KG1 (cell line): ENCODE results near the gene GZF1.

Source experiments
- DNase-seq: peaks from one replicate; lab custom pipeline; 2025; lab: John Stamatoyannopoulos, UW

GZF1 gene

DNA sequence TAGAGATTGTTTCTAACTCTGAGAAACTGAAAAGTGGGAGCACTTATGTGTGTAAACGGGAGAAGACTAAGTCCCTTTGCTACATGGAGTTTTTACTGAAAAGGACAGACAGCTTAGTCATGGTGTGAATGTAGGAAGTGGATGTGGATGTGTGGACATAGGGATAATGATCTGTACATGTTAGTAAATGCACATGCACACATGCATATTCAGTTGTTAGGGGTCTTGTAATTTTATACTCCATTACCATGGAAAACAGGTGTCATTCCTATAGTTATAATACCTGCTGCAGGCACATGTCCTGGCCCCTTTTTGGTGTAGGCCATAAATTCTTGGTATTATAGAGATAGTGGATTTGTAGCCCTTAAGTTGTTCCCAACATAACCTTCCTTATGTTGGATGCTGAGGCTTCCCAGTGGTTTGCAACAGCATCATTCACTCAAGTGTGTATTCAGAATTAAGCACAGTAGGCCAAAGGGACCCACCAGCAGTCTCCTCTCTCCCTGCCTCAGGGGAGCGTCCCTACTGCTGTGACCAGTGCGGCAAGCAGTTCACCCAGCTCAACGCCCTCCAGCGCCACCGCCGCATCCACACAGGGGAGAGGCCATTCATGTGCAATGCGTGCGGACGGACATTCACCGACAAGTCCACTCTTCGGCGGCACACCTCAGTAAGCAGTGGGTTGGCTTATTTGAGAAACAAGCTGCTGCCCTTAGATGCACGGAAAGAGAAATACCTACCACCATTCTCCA lies 7.3 kb downstream of the GZF1 start:
- no peak for DNase-seq

DNA sequence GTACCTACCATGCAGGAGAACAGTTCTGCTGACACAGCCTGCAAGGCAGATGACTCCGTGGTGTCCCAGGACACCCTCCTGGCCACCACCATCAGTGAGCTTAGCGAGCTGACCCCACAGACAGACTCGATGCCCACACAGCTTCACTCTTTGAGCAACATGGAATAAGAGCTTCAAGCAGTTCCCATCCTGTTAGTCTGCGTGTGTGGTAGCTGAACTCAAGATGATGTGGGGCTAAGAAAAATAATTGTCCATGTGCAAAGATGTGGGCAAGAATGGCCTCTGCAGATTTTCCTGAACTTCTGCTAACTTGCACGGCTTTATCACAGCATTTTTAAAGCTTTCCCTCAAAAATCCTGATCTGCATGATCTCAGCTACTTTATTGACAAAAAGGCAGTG lies 8.3 kb downstream of the GZF1 start:
- DNase-seq: no peak

- no peak for DNase-seq
Observed at GRCh38 chr20:23370873-23371272, 8.9 kb downstream of the GZF1 start.

DNA sequence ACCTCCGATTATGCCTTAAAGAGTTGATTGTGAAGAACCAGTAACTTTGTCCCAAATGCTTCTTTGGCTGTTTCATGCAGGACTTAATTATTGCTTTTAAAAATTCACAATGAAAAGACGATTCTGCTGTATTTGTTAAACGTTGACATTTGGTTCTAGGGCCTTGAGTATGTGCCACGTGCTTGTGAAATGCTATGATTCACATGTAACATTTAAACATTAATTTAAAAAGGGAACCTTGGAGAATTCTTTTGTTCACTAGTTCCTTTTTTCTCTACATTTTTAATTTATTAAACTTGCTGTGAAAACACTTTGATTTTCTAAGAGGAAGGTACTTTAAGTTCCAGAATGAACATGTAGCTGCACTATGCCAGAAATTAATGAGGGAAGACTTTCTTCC lies 9.5 kb downstream of the GZF1 start:
- no peak for DNase-seq

DNA sequence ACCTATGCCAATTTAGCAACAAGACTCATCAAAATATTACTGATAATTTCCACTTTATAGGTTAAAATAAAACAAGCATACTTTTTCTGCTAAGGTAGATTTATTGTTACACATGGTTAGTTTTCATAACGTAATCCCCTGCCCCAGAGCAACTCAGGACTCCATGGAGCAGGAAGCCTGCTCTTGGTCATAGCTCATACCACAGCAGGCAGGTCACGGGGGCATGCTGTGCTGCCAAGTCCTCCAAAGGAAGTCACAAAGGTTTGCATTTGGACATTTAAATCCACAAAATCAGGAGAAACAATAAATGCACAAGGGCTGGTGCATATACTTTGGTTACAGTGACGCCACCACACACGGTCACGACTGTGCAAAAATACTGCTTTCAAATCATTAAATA lies 12.5 kb downstream of the GZF1 start:
- no peak for DNase-seq

DNA sequence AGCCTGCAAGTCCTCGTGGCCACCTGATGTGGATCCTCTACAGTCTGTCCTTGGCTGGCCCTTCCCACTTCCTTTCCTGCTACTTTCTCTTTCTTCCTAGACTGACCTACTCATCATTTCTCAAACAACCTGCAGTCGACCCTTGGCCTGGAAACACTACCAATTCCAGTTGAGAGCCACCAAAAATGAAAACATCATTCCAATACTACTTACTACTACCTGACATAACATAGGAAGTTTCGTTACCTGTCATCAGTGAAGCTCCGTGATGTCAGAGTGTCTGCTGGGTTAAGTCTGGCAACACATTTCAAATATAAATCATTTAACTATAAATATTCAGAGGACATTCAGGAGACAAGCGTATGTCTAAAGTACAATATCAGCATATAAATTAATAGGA lies 13.8 kb downstream of the GZF1 start:
- DNase-seq: no peak

- no peak for DNase-seq
Observed at GRCh38 chr20:23379772-23380171, 17.8 kb downstream of the GZF1 start.

DNA sequence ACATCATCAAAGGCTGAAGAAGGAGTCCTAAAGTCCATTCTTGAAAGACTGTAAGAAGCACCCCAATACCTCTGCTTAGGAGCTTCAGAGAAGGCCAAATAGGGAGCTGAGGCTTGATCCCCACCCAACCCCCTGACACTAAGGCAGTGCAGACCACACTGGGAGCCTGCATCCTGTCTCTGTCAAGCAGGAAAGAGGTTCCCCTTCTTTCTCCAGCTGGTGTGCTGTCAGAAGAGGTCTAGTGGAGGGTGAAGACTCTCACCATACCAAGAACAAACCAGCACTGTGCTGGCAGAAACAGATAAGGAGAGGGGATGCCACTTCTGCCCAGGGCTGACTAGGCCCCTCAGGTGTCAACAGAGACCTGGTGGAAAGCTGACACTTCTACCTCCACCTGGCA lies 19.9 kb downstream of the GZF1 start:
- no peak for DNase-seq

GRCh38 chr20:23386304-23387117 lies 24.5 kb downstream of the GZF1 start:
- DNase-seq: no peak

DNA sequence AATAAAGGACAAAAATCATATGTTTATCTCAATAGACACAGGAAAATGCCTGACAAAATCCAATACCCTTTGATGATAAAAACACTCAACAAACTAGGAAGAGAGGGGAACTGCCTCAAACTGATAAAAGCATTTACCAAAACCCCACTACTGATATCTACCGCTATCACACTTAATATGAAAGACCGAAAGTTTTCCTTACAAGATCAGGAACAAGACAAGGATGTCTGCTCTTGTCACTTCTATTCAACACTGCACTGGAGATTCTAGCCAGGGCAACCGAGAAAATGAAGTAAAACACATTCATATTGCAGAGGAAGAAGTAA lies 25.1 kb downstream of the GZF1 start:
- DNase-seq: no peak

DNA sequence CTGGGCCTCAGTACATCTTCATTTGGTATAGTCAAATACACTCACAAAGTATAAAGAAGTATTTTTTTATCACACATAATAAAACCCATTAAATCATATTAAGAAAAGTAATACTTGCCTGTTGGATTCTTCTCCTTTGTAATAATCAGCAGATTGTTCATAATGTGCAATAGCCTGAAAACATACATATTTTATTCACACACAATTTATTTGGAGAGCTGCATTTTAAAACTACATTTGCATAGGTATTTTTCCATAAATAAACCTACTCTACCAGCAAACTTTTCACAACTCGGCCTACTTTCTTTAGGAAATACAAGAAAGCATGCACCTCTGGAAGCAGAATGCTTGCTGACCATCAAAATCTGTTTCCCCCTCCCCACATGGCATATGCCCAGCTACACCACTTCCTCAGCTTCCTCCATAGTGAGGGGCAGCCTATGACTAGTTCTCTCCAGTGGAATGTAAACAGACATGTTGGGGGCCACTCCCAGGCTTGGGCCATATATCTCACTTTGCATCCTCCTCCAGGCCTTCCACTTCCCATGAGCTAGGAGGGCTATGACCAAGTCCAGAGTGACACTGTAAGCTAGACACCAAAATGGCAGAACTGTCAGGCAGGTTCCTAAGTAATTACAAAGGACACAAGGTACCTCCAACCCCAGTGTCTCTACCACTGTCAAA lies 28.3 kb downstream of the GZF1 start:
- DNase-seq: no peak

DNA sequence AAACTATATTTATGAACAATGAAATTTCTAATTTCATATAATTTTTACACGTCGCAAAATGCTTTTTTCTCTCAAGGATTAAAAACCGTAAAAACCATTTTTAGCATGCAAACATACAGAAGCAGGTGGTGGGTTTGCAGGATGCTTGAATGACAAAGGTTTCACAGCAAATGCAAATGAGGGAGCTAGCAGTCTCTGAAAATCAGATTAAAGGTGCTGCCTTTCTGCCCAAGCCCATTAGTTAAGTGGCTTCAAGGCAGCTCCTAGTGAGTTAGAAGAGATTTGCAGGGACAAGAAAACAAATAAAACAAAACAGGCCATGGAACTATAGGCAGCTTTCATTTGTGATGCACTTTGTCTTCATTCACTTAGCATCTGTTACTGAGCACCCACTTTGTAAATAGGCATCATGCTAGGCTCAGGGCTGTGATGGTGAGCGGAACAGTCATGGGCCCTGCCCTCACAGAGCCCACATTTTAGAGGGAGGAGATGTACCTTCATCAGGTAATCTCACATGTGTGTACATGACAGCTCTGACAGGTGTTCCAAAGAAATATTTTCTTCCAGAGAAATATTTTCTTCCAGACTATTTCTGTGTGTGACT lies 29.8 kb downstream of the GZF1 start:
- no peak for DNase-seq

GRCh38 chr20:23393996-23394775 lies 32.2 kb downstream of the GZF1 start:
- DNase-seq: no peak

- no peak for DNase-seq
Observed at GRCh38 chr20:23396950-23397627, 35.1 kb downstream of the GZF1 start.

- DNase-seq: no peak
Observed at GRCh38 chr20:23397961-23398360, 36.0 kb downstream of the GZF1 start.

DNA sequence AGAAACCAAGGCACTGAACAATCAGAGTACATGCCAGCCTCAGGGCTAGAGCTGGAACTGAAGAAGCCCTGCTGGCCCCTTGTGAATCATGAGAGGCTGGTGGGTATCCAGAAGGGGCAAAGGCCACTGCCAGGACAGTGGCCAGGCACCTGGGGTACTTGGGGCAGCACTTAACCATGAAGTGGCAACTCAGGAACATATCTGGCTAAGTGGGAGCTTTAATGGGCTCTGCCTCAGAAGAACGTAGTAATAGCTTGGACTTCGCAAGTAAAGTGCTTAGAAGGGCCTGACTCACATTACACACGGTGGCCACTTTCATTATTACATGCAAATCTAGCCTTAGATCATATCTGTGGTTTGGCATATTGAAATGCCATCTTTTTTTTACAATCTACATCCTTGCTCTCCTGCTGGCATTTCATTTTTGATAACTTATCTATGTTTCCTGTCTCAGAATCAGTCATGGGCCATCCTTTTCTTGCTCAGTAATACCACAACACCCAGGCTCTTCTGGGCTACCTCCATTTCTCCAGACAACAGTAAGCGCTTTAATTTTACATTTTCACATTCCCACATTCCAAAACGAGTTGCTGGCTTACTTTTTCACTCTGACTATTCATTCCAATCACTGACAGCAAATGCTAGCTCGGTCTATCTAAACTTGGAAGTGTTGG lies 37.7 kb downstream of the GZF1 start:
- no peak for DNase-seq

DNA sequence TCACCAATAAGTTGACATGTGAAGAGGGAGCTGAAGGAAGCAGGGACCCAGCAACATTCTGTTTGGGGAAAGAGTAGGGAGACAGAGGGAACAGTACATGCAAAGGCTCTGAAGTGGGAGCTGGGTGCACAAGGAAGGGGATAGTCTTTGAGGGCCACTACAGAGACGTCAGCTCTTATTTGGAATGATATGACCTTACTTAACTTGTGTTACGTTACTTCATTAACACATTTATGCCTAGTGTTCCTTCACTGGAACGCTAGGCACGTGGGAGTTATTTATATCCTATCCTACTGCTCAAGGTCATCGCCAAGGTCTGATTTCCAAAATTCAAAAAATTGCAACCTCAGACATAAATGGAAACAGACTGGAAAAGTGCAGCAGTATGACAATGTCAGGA lies 39.1 kb downstream of the GZF1 start:
- no peak for DNase-seq

- no peak for DNase-seq
Observed at GRCh38 chr20:23403751-23404150, 41.8 kb downstream of the GZF1 start.

DNA sequence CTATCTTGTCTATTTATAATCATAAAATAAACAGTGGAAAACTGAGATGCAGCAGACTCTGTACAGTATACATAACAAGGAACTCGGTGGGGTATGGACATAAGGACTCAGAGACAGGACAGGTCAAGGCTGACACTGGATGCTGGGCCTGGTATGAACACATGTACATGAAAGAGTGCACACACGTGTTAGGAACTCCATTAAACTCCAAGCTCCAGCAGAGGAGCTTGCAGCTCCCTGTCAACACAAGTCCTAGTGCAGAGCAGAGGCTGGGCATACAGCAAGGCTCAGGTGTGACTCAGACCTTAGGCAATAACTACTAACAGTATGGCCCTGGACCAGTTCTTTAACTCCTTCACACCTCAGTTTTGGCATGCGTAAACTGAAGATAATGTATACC lies 42.2 kb downstream of the GZF1 start:
- no peak for DNase-seq

DNA sequence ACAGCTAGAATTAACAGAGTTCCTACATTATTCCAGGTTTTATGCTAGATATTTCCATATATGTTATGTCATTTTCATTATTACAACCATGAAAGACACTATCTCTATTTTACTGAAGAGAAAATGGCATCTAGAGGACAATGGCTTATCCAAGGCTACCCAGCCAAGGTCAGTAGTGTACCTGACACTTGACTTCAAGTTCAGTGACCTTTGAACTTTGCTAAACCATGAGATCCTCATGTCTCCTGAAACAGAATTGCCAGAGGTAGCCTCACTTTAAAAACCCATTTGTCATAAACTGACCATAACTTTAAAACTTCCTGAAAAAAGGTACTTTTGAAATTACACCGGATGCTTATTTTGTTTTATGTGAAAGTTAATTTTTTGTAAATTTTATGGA lies 44.9 kb downstream of the GZF1 start:
- DNase-seq: no peak
